HG02798 (cell line): ENCODE data around the gene SPATA7.

Experiments
- ATAC-seq: cut with Tn5 transposase; IDR thresholded peaks from one replicate; pipeline ENCODE4 v1.9.1; 2021; ENCODE audit warnings: mild to moderate bottlenecking; ENCODE audit not compliant: unreplicated experiment, poor library complexity

Gene SPATA7

GRCh38 chr14:88479574-88479987 is 94.1 kb downstream of the SPATA7 start:
- no peak for ATAC-seq

- no peak for ATAC-seq
These were observed 95.6 kb downstream of the SPATA7 start for GRCh38 chr14:88481059-88481458.

GRCh38 chr14:88481794-88482193 is 96.3 kb downstream of the SPATA7 start:
- ATAC-seq = no peak

GRCh38 chr14:88482524-88482923 is 97.1 kb downstream of the SPATA7 start:
- no peak for ATAC-seq
